Activated gamma-delta T cell treated with anti-CD3 and anti-CD28 coated beads, Interleukin-2, amount 50 U/mL, for 16 hours (primary cell): ENCODE results near the gene TCF25.
"Not testable (repeated sequence)": the region's sequence is repeated elsewhere in the genome, so short reads cannot be mapped to it uniquely, and the experiment has no call there.

Experiments used
- DNase-seq: peaks from one replicate; pipeline ENCODE4 v3.0.0-alpha.2; 2020; ENCODE audit warnings: low read depth

Gene TCF25

GRCh38 chr16:89845417-89845816 lies 28.0 kb upstream of the TCF25 start:
- no peak for DNase-seq

- DNase-seq = no peak
These were observed 26.1 kb upstream of the TCF25 start for GRCh38 chr16:89847051-89847939.

GRCh38 chr16:89847940-89848297 lies 25.5 kb upstream of the TCF25 start:
- DNase-seq = no peak

- no peak for DNase-seq
These were observed 24.4 kb upstream of the TCF25 start for GRCh38 chr16:89848974-89849373.

- no peak for DNase-seq
These were observed 19.9 kb upstream of the TCF25 start for GRCh38 chr16:89853306-89853993.

- no peak for DNase-seq
These were observed 18.0 kb upstream of the TCF25 start for GRCh38 chr16:89855301-89855945.

- DNase-seq = no peak
These were observed 17.4 kb upstream of the TCF25 start for GRCh38 chr16:89855986-89856385.

GRCh38 chr16:89858973-89859614 lies 14.3 kb upstream of the TCF25 start:
- DNase-seq = no peak

GRCh38 chr16:89859615-89860007 lies 13.8 kb upstream of the TCF25 start:
- DNase-seq = no peak

- peak; percentile 58 for DNase-seq
These were observed 12.6 kb upstream of the TCF25 start for GRCh38 chr16:89860747-89861304.

GRCh38 chr16:89861648-89862047 lies 11.7 kb upstream of the TCF25 start:
- DNase-seq = no peak

GRCh38 chr16:89862732-89863131 lies 10.7 kb upstream of the TCF25 start:
- no peak for DNase-seq

- peak; percentile 20 for DNase-seq
These were observed 9.5 kb upstream of the TCF25 start for GRCh38 chr16:89863741-89864526.

- no peak for DNase-seq
These were observed 8.9 kb upstream of the TCF25 start for GRCh38 chr16:89864527-89864820.

GRCh38 chr16:89867918-89868317 lies 5.5 kb upstream of the TCF25 start:
- no peak for DNase-seq

GRCh38 chr16:89869911-89870310 lies 3.5 kb upstream of the TCF25 start:
- no peak for DNase-seq

GRCh38 chr16:89870440-89870839 lies 3.0 kb upstream of the TCF25 start:
- no peak for DNase-seq

GRCh38 chr16:89871895-89872294 lies 1.5 kb upstream of the TCF25 start:
- no peak for DNase-seq

- DNase-seq = peak; percentile 89
These were observed 739 bp downstream of the TCF25 start for GRCh38 chr16:89873972-89874689.

- DNase-seq = not testable (repeated sequence)
These were observed 5.7 kb downstream of the TCF25 start for GRCh38 chr16:89879123-89879522.
